Measurements from ENCODE around the gene UBE2G1. TPM values are rescaled to one million over a fixed set of nuclear protein-coding genes. Genes with fewer than 3 reads are reported as not detected.
"Not testable (repeated sequence)": the region's sequence is repeated elsewhere in the genome, so short reads cannot be mapped to it uniquely, and the experiment has no call there.

UBE2G1 gene
- total RNA-seq, 2 experiments from 2014 or later = 58.5 to 58.8 TPM

DNA sequence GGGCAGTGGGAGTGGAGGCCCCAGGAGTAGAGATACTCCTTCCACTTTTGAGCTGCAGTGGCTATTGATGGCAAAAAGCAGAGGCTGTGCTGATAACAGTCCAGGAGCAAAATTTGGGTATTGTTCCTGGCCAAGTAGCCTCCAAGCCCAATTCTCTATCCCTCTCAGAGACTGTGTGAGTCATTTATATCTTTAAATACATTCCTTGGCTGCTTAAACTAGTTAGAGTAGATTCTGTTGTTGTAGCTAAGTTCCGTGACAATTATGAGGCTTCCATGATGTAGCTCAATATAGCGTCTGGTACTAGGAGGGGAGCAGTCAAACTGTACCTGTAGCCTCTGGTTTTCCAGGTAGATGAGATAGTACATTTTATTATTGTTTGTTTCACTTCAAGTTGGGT is 19.9 kb upstream of the UBE2G1 start:
- Mint-ChIP-seq H3K27ac (no peak overlapping the region), H3K27me3 (no peaks in the 10 kb centered on the region), H3K9me3 (no peaks in the 10 kb centered on the region), H3K4me1 (ENCODE audit: low read depth) (peaks cover 2% of the 10 kb centered on the region), H3K4me3 (no peak overlapping the region), H3K36me3 (ENCODE audit: low read depth) (no peaks in the 10 kb centered on the region)
- ChIA-PET CTCF (no interaction called here), POLR2A (no interaction called here)
- no peak for ATAC-seq (ENCODE audit: poor library complexity)
- Histone ChIP-seq H3K36me3 (ENCODE audit: insufficient read depth, low read length) (no peaks in the 10 kb centered on the region), H3K27ac (ENCODE audit: low read depth in 1 of 2, low read length in 2 of 2) (no peak overlapping the region), H3K4me3 (ENCODE audit: low read length) (no peak overlapping the region), H3K4me1 (ENCODE audit: insufficient read depth, low read length) (peaks cover 6% of the 10 kb centered on the region), H3K27me3 (ENCODE audit: control insufficient read depth in 1 of 2, insufficient read depth in 2 of 2, low read length in 2 of 2) (no peaks in the 10 kb centered on the region), H3K9me3 (ENCODE audit: control insufficient read depth in 1 of 2, insufficient read depth in 1 of 2, low read length in 2 of 2) (no peaks in the 10 kb centered on the region)
- TF ChIP-seq, protein P1, sequence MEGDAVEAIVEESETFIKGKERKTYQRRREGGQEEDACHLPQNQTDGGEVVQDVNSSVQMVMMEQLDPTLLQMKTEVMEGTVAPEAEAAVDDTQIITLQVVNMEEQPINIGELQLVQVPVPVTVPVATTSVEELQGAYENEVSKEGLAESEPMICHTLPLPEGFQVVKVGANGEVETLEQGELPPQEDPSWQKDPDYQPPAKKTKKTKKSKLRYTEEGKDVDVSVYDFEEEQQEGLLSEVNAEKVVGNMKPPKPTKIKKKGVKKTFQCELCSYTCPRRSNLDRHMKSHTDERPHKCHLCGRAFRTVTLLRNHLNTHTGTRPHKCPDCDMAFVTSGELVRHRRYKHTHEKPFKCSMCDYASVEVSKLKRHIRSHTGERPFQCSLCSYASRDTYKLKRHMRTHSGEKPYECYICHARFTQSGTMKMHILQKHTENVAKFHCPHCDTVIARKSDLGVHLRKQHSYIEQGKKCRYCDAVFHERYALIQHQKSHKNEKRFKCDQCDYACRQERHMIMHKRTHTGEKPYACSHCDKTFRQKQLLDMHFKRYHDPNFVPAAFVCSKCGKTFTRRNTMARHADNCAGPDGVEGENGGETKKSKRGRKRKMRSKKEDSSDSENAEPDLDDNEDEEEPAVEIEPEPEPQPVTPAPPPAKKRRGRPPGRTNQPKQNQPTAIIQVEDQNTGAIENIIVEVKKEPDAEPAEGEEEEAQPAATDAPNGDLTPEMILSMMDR (IDR thresholded peaks at IDR 0.05) = no peak
- intact Hi-C loops (cut with DNase I, micrococcal nuclease) = no loop called here
- no peak for DNase-seq

DNA sequence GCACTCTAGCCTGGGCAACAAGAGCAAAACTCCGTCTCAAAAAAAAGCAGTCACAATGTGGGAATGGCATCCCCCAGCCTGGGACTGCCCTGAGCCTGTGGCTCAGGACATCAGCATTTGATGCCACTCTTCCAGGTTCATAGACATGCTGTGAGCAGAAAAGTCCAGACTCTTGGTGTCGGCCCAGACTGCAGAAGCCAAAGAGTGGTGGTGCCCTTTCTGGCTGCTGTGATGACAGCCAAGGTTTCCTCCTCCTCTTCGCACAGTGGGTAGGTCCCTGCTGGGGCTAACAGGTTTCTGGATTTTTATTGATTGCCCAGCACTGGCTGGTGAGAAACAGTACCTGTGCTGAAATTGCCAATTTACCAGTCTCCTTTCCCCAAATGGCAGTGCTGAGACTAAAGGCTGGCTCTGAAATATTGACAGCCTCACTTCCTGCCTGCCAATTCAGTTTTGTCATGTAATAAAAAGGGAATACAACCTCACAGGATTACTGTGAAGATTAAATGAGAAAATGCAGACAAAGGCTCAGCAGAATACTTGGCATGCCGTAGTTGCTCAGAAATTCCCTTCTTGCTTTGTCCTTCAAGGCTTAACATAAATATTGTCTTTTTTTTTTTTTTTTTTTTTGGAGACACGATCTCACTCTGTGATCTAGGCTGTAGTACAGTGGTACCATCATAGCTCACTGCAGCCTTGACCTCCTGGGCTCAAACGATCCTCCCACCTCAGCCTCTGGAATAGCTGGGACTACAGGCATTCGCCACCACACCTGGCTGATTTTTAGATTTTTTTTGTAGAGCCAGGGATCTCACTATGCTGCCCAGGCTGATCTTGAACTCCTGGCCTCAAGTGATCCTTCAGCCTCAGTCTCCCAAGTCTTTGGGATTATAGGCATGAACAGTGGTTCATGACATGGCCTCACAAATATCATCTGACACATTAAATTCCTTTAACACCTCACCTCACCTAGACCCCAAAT is 15.5 kb upstream of the UBE2G1 start:
- Histone ChIP-seq H3K4me3 (ENCODE audit: low read length) (no peak overlapping the region), H3K27me3 (ENCODE audit: control insufficient read depth in 1 of 2, insufficient read depth in 2 of 2, low read length in 2 of 2) (no peaks in the 10 kb centered on the region), H3K4me1 (ENCODE audit: insufficient read depth, low read length) (peaks cover 10% of the 10 kb centered on the region), H3K36me3 (ENCODE audit: insufficient read depth, low read length) (no peaks in the 10 kb centered on the region), H3K27ac (ENCODE audit: low read depth in 1 of 2, low read length in 2 of 2) (no peak overlapping the region), H3K9me3 (ENCODE audit: control insufficient read depth in 1 of 2, insufficient read depth in 1 of 2, low read length in 2 of 2) (no peaks in the 10 kb centered on the region)
- Mint-ChIP-seq H3K27me3 (no peaks in the 10 kb centered on the region), H3K4me3 (no peak overlapping the region), H3K27ac (peak overlapping the region; percentile 36), H3K4me1 (ENCODE audit: low read depth) (peaks cover 7% of the 10 kb centered on the region), H3K9me3 (no peaks in the 10 kb centered on the region), H3K36me3 (ENCODE audit: low read depth) (no peaks in the 10 kb centered on the region)
- TF ChIP-seq, protein P1 (IDR thresholded peaks at IDR 0.05) = no peak
- ATAC-seq (ENCODE audit: poor library complexity) = no peak
- peak in 1 of 14 experiments; percentile 13 for DNase-seq
- ChIA-PET CTCF (no interaction called here), POLR2A (interaction anchor here (1.1 kb wide), 1 partner anchor 16 kb away, joined by 3 read pairs; no protein-coding TSS in a partner anchor)
- intact Hi-C loops (cut with DNase I, micrococcal nuclease) = no loop called here

DNA sequence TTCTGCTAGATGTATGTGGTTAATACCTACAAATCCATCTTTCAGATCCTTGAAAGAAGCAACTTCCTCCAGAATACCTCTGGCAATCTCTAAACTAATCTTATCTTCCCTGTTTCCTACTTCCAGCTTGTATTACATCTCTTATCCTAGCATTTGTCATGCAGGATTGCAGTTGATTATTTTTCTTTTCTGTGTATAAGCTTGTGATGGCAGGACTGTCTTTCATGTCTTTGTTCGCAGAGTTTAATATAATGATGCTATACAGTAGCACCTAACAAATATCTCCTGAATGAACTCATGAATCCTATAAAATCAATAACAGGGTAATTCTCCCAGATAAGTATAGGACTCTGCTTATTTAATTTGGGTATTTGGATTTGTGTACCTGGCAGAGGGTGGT is 12.2 kb upstream of the UBE2G1 start:
- Mint-ChIP-seq H3K27me3 (no peaks in the 10 kb centered on the region), H3K27ac (no peak overlapping the region), H3K4me3 (no peak overlapping the region), H3K4me1 (ENCODE audit: low read depth) (peaks cover 18% of the 10 kb centered on the region), H3K9me3 (no peaks in the 10 kb centered on the region), H3K36me3 (ENCODE audit: low read depth) (no peaks in the 10 kb centered on the region)
- TF ChIP-seq, protein P1 (IDR thresholded peaks at IDR 0.05) = no peak
- H3K9me3 ChIP-seq (ENCODE audit: control insufficient read depth in 1 of 2, insufficient read depth in 1 of 2, low read length in 2 of 2) = no peaks in the 10 kb centered on the region
- ChIA-PET CTCF (no interaction called here), POLR2A (no interaction called here)
- no peak overlapping the region for H3K27ac ChIP-seq (ENCODE audit: low read depth in 1 of 2, low read length in 2 of 2)
- peaks cover 28% of the 10 kb centered on the region for H3K4me1 ChIP-seq (ENCODE audit: insufficient read depth, low read length)
- no peak for ATAC-seq (ENCODE audit: poor library complexity)
- intact Hi-C loops (cut with DNase I, micrococcal nuclease) = no loop called here
- no peak overlapping the region for H3K4me3 ChIP-seq (ENCODE audit: low read length)
- H3K27me3 ChIP-seq (ENCODE audit: control insufficient read depth in 1 of 2, insufficient read depth in 2 of 2, low read length in 2 of 2) = no peaks in the 10 kb centered on the region
- no peaks in the 10 kb centered on the region for H3K36me3 ChIP-seq (ENCODE audit: insufficient read depth, low read length)
- DNase-seq = no peak

DNA sequence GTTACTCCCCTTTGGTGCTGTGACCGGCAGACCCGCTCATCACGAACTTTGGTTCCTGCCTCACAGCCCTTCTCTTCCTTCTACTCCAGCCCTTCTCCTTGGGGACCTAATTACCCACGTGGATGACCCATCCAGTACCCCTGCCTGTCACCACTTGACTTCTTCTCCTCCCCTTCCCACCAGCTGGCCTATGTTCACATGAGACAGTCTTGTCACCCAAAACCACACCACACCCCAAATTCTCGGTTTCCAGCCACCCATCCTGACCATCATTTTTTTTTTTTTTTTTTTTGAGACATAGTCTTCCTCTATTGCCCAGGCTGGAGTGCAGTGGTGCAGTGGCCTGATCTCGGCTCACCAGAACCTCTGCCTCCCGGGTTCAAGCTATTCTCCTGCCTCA is 10.8 kb upstream of the UBE2G1 start:
- H3K4me3 ChIP-seq (ENCODE audit: low read length); ATAC-seq (ENCODE audit: poor library complexity); CTCF ChIA-PET; H3K27me3 ChIP-seq (ENCODE audit: control insufficient read depth in 1 of 2, insufficient read depth in 2 of 2, low read length in 2 of 2); H3K36me3 ChIP-seq (ENCODE audit: insufficient read depth, low read length); H3K27ac Mint-ChIP-seq; H3K27ac ChIP-seq (ENCODE audit: low read depth in 1 of 2, low read length in 2 of 2); H3K9me3 ChIP-seq (ENCODE audit: control insufficient read depth in 1 of 2, insufficient read depth in 1 of 2, low read length in 2 of 2); intact Hi-C loops (cut with DNase I, micrococcal nuclease); H3K27me3 Mint-ChIP-seq; H3K9me3 Mint-ChIP-seq; POLR2A ChIA-PET; H3K36me3 Mint-ChIP-seq (ENCODE audit: low read depth); DNase-seq; H3K4me3 Mint-ChIP-seq: not testable (repeated sequence)
- peaks cover 18% of the 10 kb centered on the region for H3K4me1 Mint-ChIP-seq (ENCODE audit: low read depth)
- H3K4me1 ChIP-seq (ENCODE audit: insufficient read depth, low read length) = peaks cover 28% of the 10 kb centered on the region

DNA sequence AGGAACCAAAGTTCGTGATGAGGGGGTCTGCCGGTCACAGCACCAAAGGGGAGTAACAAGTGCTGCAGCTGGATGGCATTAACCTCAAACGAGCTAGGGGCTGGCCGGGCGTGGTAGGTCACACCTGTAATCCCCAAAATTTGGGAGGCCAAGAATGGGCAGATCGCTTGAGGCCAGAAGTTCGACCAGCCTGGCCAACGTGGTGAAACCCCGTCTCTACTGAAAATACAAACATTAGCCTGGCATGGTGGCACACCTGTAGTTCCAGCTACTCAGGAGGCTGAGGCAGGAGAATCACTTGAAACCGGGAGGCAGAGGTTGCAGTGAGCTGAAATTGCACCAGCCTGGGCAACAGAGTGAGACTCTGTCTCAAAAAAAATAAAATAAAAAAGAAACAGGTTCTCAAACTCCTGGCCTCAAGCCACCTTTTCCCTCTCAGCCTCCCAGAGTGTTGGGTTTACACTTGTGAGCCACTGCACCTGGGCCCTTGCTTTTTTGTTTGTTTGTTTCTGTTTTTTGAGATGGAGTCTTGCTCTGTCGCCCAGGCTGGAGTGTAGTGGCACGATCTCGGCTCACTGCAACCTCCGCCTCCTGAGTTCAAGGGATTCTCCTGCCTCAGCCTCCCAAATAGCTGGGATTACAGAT is 9.4 kb upstream of the UBE2G1 start:
- ATAC-seq (ENCODE audit: poor library complexity); intact Hi-C loops (cut with DNase I, micrococcal nuclease); H3K9me3 Mint-ChIP-seq; CTCF ChIA-PET; H3K4me3 Mint-ChIP-seq; H3K27ac ChIP-seq (ENCODE audit: low read depth in 1 of 2, low read length in 2 of 2); H3K4me3 ChIP-seq (ENCODE audit: low read length); H3K9me3 ChIP-seq (ENCODE audit: control insufficient read depth in 1 of 2, insufficient read depth in 1 of 2, low read length in 2 of 2); H3K27me3 Mint-ChIP-seq; H3K27me3 ChIP-seq (ENCODE audit: control insufficient read depth in 1 of 2, insufficient read depth in 2 of 2, low read length in 2 of 2); DNase-seq; H3K36me3 ChIP-seq (ENCODE audit: insufficient read depth, low read length); H3K36me3 Mint-ChIP-seq (ENCODE audit: low read depth): not testable (repeated sequence)
- H3K4me1 Mint-ChIP-seq (ENCODE audit: low read depth) = peaks cover 11% of the 10 kb centered on the region
- H3K4me1 ChIP-seq (ENCODE audit: insufficient read depth, low read length) = peaks cover 19% of the 10 kb centered on the region
- peak overlapping the region; percentile 64 for H3K27ac Mint-ChIP-seq
- POLR2A ChIA-PET = interaction anchor here (1.4 kb wide), 1 partner anchor 233 kb away, joined by 7 read pairs; the partner anchor contains the start of genes CYB5D2 and ZZEF1

All from CD4-positive, alpha-beta T cell (primary cell).